GM04504 (cell line): Measurements from ENCODE around the gene FZR1.

ENCODE experiments used
- DNase-seq: peaks from one replicate; pipeline ENCODE4 v3.0.0-alpha.2; 2012; ENCODE audit warnings: low read depth

Gene FZR1

GRCh38 chr19:3474010-3474409 lies 32.1 kb upstream of the FZR1 start:
- DNase-seq = no peak

GRCh38 chr19:3474614-3475013 lies 31.5 kb upstream of the FZR1 start:
- no peak for DNase-seq

GRCh38 chr19:3475449-3475848 lies 30.7 kb upstream of the FZR1 start:
- no peak for DNase-seq

- no peak for DNase-seq
Observed at GRCh38 chr19:3476830-3477229, 29.3 kb upstream of the FZR1 start.

GRCh38 chr19:3477506-3477905 lies 28.6 kb upstream of the FZR1 start:
- no peak for DNase-seq

GRCh38 chr19:3477951-3478350 lies 28.2 kb upstream of the FZR1 start:
- no peak for DNase-seq

GRCh38 chr19:3478409-3479176 lies 27.5 kb upstream of the FZR1 start:
- no peak for DNase-seq

- DNase-seq = no peak
Observed at GRCh38 chr19:3479177-3479833, 26.8 kb upstream of the FZR1 start.

GRCh38 chr19:3479834-3480215 lies 26.3 kb upstream of the FZR1 start:
- DNase-seq = no peak

- DNase-seq = no peak
Observed at GRCh38 chr19:3480383-3481091, 25.6 kb upstream of the FZR1 start, which contains the start of gene SMIM24. TSS of gene SMIM24 (minus strand) at chr19:3480525. CDS start at chr19:3480463, 62 bp downstream.

- DNase-seq = no peak
Observed at GRCh38 chr19:3481241-3482090, 24.6 kb upstream of the FZR1 start.

GRCh38 chr19:3482507-3483225 lies 23.4 kb upstream of the FZR1 start:
- no peak for DNase-seq

- no peak for DNase-seq
Observed at GRCh38 chr19:3483226-3483628, 22.9 kb upstream of the FZR1 start, which contains the start of gene SMIM44. TSS of gene SMIM44 (minus strand) at chr19:3483441. CDS start at chr19:3483403, 38 bp downstream.

- DNase-seq = no peak
Observed at GRCh38 chr19:3491396-3492119, 14.6 kb upstream of the FZR1 start.

- no peak for DNase-seq
Observed at GRCh38 chr19:3492131-3492839, 13.8 kb upstream of the FZR1 start.

- DNase-seq = no peak
Observed at GRCh38 chr19:3492919-3493318, 13.2 kb upstream of the FZR1 start.

- no peak for DNase-seq
Observed at GRCh38 chr19:3493651-3494050, 12.5 kb upstream of the FZR1 start.

GRCh38 chr19:3494051-3494450 lies 12.1 kb upstream of the FZR1 start:
- DNase-seq = no peak

GRCh38 chr19:3494559-3494958 lies 11.6 kb upstream of the FZR1 start:
- no peak for DNase-seq
